Measurements from ENCODE around the gene RAPGEF1. TPM values are rescaled to one million over a fixed set of nuclear protein-coding genes. Genes with fewer than 3 reads are reported as not detected.

Gene RAPGEF1
- total and polyA plus RNA-seq, 2 experiments from 2014 or later, result 3.3 to 24.1 TPM

DNA sequence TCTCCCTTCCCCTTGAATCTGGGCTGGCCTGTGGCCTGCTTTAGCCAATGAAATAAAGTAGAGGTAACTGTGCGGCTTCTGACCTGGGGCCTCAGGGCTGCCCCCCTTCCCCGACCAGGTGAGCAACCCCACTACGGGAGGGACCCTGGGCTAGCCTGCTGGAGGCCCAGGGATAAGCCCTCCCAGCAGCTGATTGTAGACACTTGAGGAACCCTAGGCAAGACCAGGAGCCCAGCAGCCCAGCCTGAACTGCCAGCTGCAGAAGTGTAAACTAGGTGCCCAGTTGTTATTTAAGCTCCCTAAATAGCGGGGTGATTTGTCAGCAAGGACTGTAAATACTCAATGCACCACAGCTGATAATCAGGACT lies 41.3 kb downstream of the RAPGEF1 start:
- no peaks in the 10 kb centered on the region for H3K9me3 ChIP-seq (ENCODE audit: low read depth)
- H3K9me2 ChIP-seq (ENCODE audit: insufficient read depth), result no peaks in the 10 kb centered on the region
- no peaks in the 10 kb centered on the region for H3K4me1 ChIP-seq (ENCODE audit: insufficient read depth)
- no peaks in the 10 kb centered on the region for H3K27me3 ChIP-seq (replicated peaks; ENCODE audit: insufficient read depth)
- no peak for TF ChIP-seq EZH2phosphoT487 (IDR thresholded peaks at IDR 0.05; ENCODE audit: insufficient read depth, low read depth)
- no peak for TF ChIP-seq EZH2 (IDR thresholded peaks at IDR 0.05; ENCODE audit: insufficient read depth, poor library complexity, severe bottlenecking)
- in situ Hi-C loops (cut with MboI), result no loop called here
- 96 to 100% methylated on average over 4 of the region's 4 CpGs for WGBS, 2 experiments (ENCODE audit: low coverage in 1 of 2, low lambda C conversion rate in 2 of 2, missing lambda C conversion rate in 2 of 2)
- H3K79me2 ChIP-seq (ENCODE audit: insufficient read depth), result peaks cover 90% of the 10 kb centered on the region
- no peak overlapping the region for H2AFZ ChIP-seq
- no peak overlapping the region for H3K9ac ChIP-seq
- H3K4me3 ChIP-seq, result no peak overlapping the region
- no peaks in the 10 kb centered on the region for H3F3A ChIP-seq (ENCODE audit: insufficient read depth)
- no peaks in the 10 kb centered on the region for H3K36me3 ChIP-seq (ENCODE audit: low read depth)
- no peak for DNase-seq
- no peak overlapping the region for H3K27ac ChIP-seq
- no peaks in the 10 kb centered on the region; the same call in 1 of the 2 replicates for H4K20me1 ChIP-seq (ENCODE audit: insufficient read depth)
- no peak overlapping the region for H3K4me2 ChIP-seq (ENCODE audit: unreplicated experiment)

GRCh38 chr9:131697908-131698617 lies 41.8 kb downstream of the RAPGEF1 start:
- no peaks in the 10 kb centered on the region for H3F3A ChIP-seq (ENCODE audit: insufficient read depth)
- TF ChIP-seq EZH2phosphoT487 (IDR thresholded peaks at IDR 0.05; ENCODE audit: insufficient read depth, low read depth), result no peak
- no peak for TF ChIP-seq EZH2 (IDR thresholded peaks at IDR 0.05; ENCODE audit: insufficient read depth, poor library complexity, severe bottlenecking)
- in situ Hi-C loops (cut with MboI), result no loop called here
- H3K9me2 ChIP-seq (ENCODE audit: insufficient read depth), result no peaks in the 10 kb centered on the region
- H4K20me1 ChIP-seq (ENCODE audit: insufficient read depth), result no peaks in the 10 kb centered on the region; the same call in 1 of the 2 replicates
- H3K36me3 ChIP-seq (ENCODE audit: low read depth), result no peaks in the 10 kb centered on the region
- H3K79me2 ChIP-seq (ENCODE audit: insufficient read depth), result peaks cover 90% of the 10 kb centered on the region
- no peaks in the 10 kb centered on the region for H3K27me3 ChIP-seq (replicated peaks; ENCODE audit: insufficient read depth)
- no peaks in the 10 kb centered on the region for H3K4me1 ChIP-seq (ENCODE audit: insufficient read depth)
- H2AFZ ChIP-seq, result no peak overlapping the region
- no peak overlapping the region for H3K27ac ChIP-seq
- H3K9me3 ChIP-seq (ENCODE audit: low read depth), result no peaks in the 10 kb centered on the region
- H3K4me2 ChIP-seq (ENCODE audit: unreplicated experiment), result no peak overlapping the region
- no peak overlapping the region for H3K9ac ChIP-seq
- DNase-seq, result no peak
- H3K4me3 ChIP-seq, result no peak overlapping the region
- WGBS, 2 experiments (ENCODE audit: low coverage in 1 of 2, low lambda C conversion rate in 2 of 2, missing lambda C conversion rate in 2 of 2), result 66 to 72% methylated on average over 5 of the region's 5 CpGs

DNA sequence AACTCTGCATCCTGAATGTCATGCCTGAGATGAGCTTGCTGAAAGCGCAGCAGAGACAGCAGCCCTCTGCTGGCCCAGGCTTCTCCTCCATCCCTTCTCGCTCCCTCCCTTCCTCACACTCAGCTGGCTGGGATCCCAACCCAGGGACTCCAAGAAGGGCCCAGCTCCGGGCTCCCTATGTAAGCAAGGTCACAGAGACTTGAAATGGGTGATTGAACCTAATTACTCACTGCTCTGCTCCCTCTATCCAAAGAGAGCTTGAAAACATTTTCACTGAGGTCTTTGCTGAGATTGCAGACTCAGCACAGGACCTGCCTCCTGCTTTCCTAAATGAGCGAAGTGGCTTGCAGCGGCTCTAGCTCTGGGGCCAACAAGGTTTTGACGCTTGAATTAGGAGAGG lies 42.8 kb downstream of the RAPGEF1 start:
- no peaks in the 10 kb centered on the region for H3K9me3 ChIP-seq (ENCODE audit: low read depth)
- H3K4me3 ChIP-seq, result no peak overlapping the region
- no peaks in the 10 kb centered on the region for H3K36me3 ChIP-seq (ENCODE audit: low read depth)
- no peak overlapping the region for H3K4me2 ChIP-seq (ENCODE audit: unreplicated experiment)
- no peak overlapping the region for H3K27ac ChIP-seq
- H3K79me2 ChIP-seq (ENCODE audit: insufficient read depth), result peaks cover 90% of the 10 kb centered on the region
- no peaks in the 10 kb centered on the region for H3K9me2 ChIP-seq (ENCODE audit: insufficient read depth)
- H3F3A ChIP-seq (ENCODE audit: insufficient read depth), result no peaks in the 10 kb centered on the region
- WGBS, 2 experiments (ENCODE audit: low coverage in 1 of 2, low lambda C conversion rate in 2 of 2, missing lambda C conversion rate in 2 of 2), result 68 to 75% methylated on average over 6 of the region's 6 CpGs
- TF ChIP-seq EZH2phosphoT487 (IDR thresholded peaks at IDR 0.05; ENCODE audit: insufficient read depth, low read depth) (no peak), EZH2 (IDR thresholded peaks at IDR 0.05; ENCODE audit: insufficient read depth, poor library complexity, severe bottlenecking) (no peak)
- DNase-seq, result peak; percentile 9
- in situ Hi-C loops (cut with MboI), result no loop called here
- no peaks in the 10 kb centered on the region for H3K4me1 ChIP-seq (ENCODE audit: insufficient read depth)
- H3K27me3 ChIP-seq (replicated peaks; ENCODE audit: insufficient read depth), result no peaks in the 10 kb centered on the region
- no peaks in the 10 kb centered on the region; the same call in 1 of the 2 replicates for H4K20me1 ChIP-seq (ENCODE audit: insufficient read depth)
- H2AFZ ChIP-seq, result no peak overlapping the region
- no peak overlapping the region for H3K9ac ChIP-seq

- no peak overlapping the region for H3K27ac ChIP-seq
- no peak overlapping the region for H3K4me3 ChIP-seq
- H3K9ac ChIP-seq, result no peak overlapping the region
- H4K20me1 ChIP-seq (ENCODE audit: insufficient read depth), result no peaks in the 10 kb centered on the region; the same call in 1 of the 2 replicates
- peaks cover 90% of the 10 kb centered on the region for H3K79me2 ChIP-seq (ENCODE audit: insufficient read depth)
- H3K9me3 ChIP-seq (ENCODE audit: low read depth), result no peaks in the 10 kb centered on the region
- no peaks in the 10 kb centered on the region for H3K27me3 ChIP-seq (replicated peaks; ENCODE audit: insufficient read depth)
- WGBS, 2 experiments (ENCODE audit: low coverage in 1 of 2, low lambda C conversion rate in 2 of 2, missing lambda C conversion rate in 2 of 2), result 97 to 99% methylated on average over 6 of the region's 6 CpGs
- no peaks in the 10 kb centered on the region for H3K9me2 ChIP-seq (ENCODE audit: insufficient read depth)
- no peak for DNase-seq
- H3K4me1 ChIP-seq (ENCODE audit: insufficient read depth), result no peaks in the 10 kb centered on the region
- no peak overlapping the region for H2AFZ ChIP-seq
- H3K4me2 ChIP-seq (ENCODE audit: unreplicated experiment), result no peak overlapping the region
- TF ChIP-seq EZH2 (IDR thresholded peaks at IDR 0.05; ENCODE audit: insufficient read depth, poor library complexity, severe bottlenecking) (no peak), EZH2phosphoT487 (IDR thresholded peaks at IDR 0.05; ENCODE audit: insufficient read depth, low read depth) (no peak)
- in situ Hi-C loops (cut with MboI), result no loop called here
- H3F3A ChIP-seq (ENCODE audit: insufficient read depth), result no peaks in the 10 kb centered on the region
- H3K36me3 ChIP-seq (ENCODE audit: low read depth), result no peaks in the 10 kb centered on the region
Measured at GRCh38 chr9:131695836-131696460, 43.9 kb downstream of the RAPGEF1 start.
